H1 (cell line): ENCODE data around the gene NEDD4.

Experiments used
- BACH1 ChIP-seq: IDR thresholded peaks from 2 replicates; pipeline ENCODE4 v1.6.1; 2012; ENCODE audit warnings: low read length, improper control_type of control experiment
- CBX5 ChIP-seq: fragments of 300-800, 300-1000 bp; sonication (generic); IDR thresholded peaks from 2 replicates; pipeline ENCODE4 v1.7.1; 2016; ENCODE audit warnings: antibody characterized with exemption, low read length, low read depth
- EP300 ChIP-seq, 2 experiments: IDR thresholded peaks; 1 replicate in 1 of 2; 2 replicates in 1 of 2; pipeline ENCODE4 v1.6.1; 2011 to 2012; ENCODE audit warnings: low read depth in 2 of 2, low read length in 2 of 2, mild to moderate bottlenecking in 2 of 2, borderline replicate concordance in 1 of 2, inconsistent platforms in 1 of 2, moderate library complexity in 1 of 2
- GTF2F1 ChIP-seq: IDR thresholded peaks from 2 replicates; pipeline ENCODE4 v1.6.1; 2012; ENCODE audit warnings: low read depth, low read length, improper control_type of control experiment, borderline replicate concordance
- JUN ChIP-seq: IDR thresholded peaks from 2 replicates; pipeline ENCODE4 v1.6.1; 2011; ENCODE audit warnings: low read depth, mild to moderate bottlenecking, improper control_type of control experiment, low read length
- POLR2A ChIP-seq, 2 experiments: IDR thresholded peaks; 1 replicate in 1 of 2; 2 replicates in 1 of 2; pipeline ENCODE4 v1.6.1; 2011; ENCODE audit warnings: low read depth in 2 of 2, low read length in 2 of 2, mild to moderate bottlenecking in 2 of 2; ENCODE audit errors: control extremely low read depth in 1 of 2
- SIN3A ChIP-seq, 2 experiments: IDR thresholded peaks in 1 of 2; conservative IDR thresholded peaks in 1 of 2; 2 replicates each; pipeline ENCODE4 v1.6.1; 2011 to 2012; ENCODE audit warnings: low read length in 2 of 2, improper control_type of control experiment in 1 of 2, low read depth in 1 of 2, mild to moderate bottlenecking in 1 of 2
- SIX5 ChIP-seq: IDR thresholded peaks from 2 replicates; pipeline ENCODE4 v1.6.1; 2011; ENCODE audit warnings: mild to moderate bottlenecking, low read depth, low read length
- SRF ChIP-seq: IDR thresholded peaks from 2 replicates; pipeline ENCODE4 v1.6.1; 2011; ENCODE audit warnings: mild to moderate bottlenecking, low read depth, low read length, moderate library complexity
- TAF7 ChIP-seq: optimal IDR thresholded peaks from 2 replicates; pipeline ENCODE3; 2011; ENCODE audit warnings: low read depth, mild to moderate bottlenecking, inconsistent platforms, low read length, moderate library complexity, borderline replicate concordance
- TF ChIP-seq, protein P1 (sequence below): IDR thresholded peaks from 2 replicates; pipeline ENCODE4 v1.6.1; 2012; ENCODE audit warnings: inconsistent platforms
- TF ChIP-seq, protein P2 (sequence below), 3 experiments: IDR thresholded peaks; 1 replicate in 2 of 3; 2 replicates in 1 of 3; pipeline versions ENCODE4 v1.5.1 to v1.6.1; 2011; ENCODE audit warnings: low read length in 3 of 3, mild to moderate bottlenecking in 3 of 3, inconsistent platforms in 2 of 3, low read depth in 1 of 3, moderate library complexity in 1 of 3; ENCODE audit not compliant: insufficient read depth in 1 of 3; ENCODE audit errors: control extremely low read depth in 1 of 3
- TF ChIP-seq, protein P3 (sequence below): IDR thresholded peaks from 2 replicates; pipeline ENCODE4 v1.6.1; 2012; ENCODE audit warnings: inconsistent platforms

DNA sequence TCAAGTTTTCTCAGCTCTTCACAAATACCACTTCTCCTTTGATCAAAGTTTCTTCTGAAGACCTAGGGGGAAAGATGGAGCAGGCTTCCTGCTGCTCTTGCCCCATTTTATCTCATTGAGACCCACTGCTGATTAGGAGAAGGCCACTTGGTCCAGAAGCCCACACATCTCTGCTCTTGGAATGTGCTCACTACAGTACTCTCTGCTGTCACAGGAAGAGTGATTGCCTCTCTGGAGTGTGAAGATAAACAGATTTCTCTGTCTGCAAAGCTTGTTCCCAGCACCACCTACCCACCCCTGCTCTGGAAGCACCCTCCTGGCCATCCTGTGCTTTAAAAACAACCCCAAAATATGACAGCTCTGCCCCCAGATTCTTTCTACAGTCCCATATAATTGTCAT lies 209.1 kb downstream of the NEDD4 start:
- TF ChIP-seq, protein P1, sequence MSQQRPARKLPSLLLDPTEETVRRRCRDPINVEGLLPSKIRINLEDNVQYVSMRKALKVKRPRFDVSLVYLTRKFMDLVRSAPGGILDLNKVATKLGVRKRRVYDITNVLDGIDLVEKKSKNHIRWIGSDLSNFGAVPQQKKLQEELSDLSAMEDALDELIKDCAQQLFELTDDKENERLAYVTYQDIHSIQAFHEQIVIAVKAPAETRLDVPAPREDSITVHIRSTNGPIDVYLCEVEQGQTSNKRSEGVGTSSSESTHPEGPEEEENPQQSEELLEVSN, result no peak
- no peak for TF ChIP-seq POLR2A (IDR thresholded peaks at IDR 0.05; ENCODE audit: control extremely low read depth in 1 of 2, low read depth in 2 of 2, low read length in 2 of 2)
- TF ChIP-seq, protein P2, sequence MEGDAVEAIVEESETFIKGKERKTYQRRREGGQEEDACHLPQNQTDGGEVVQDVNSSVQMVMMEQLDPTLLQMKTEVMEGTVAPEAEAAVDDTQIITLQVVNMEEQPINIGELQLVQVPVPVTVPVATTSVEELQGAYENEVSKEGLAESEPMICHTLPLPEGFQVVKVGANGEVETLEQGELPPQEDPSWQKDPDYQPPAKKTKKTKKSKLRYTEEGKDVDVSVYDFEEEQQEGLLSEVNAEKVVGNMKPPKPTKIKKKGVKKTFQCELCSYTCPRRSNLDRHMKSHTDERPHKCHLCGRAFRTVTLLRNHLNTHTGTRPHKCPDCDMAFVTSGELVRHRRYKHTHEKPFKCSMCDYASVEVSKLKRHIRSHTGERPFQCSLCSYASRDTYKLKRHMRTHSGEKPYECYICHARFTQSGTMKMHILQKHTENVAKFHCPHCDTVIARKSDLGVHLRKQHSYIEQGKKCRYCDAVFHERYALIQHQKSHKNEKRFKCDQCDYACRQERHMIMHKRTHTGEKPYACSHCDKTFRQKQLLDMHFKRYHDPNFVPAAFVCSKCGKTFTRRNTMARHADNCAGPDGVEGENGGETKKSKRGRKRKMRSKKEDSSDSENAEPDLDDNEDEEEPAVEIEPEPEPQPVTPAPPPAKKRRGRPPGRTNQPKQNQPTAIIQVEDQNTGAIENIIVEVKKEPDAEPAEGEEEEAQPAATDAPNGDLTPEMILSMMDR (IDR thresholded peaks at IDR 0.05; ENCODE audit: control extremely low read depth in 1 of 3, insufficient read depth in 1 of 3, low read depth in 1 of 3, low read length in 3 of 3), result no peak
- TF ChIP-seq GTF2F1, result no peak
- TF ChIP-seq SIN3A (conservative IDR thresholded peaks at IDR 0.05 in 1 of 2, IDR thresholded peaks at IDR 0.05 in 1 of 2; ENCODE audit: low read depth in 1 of 2, low read length in 2 of 2), result no peak
- no peak for TF ChIP-seq SRF
- TF ChIP-seq JUN, result no peak
- no peak for TF ChIP-seq SIX5
- TF ChIP-seq CBX5, result no peak
- no peak for TF ChIP-seq TAF7
- TF ChIP-seq, protein P3, sequence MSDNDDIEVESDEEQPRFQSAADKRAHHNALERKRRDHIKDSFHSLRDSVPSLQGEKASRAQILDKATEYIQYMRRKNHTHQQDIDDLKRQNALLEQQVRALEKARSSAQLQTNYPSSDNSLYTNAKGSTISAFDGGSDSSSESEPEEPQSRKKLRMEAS, result no peak
- TF ChIP-seq BACH1, result no peak
- TF ChIP-seq EP300 (IDR thresholded peaks at IDR 0.05; ENCODE audit: borderline replicate concordance in 1 of 2, low read depth in 2 of 2, low read length in 2 of 2), result no peak
